Stimulated activated memory B cell treated with anti-CD40 and anti-IgM and Interleukin-4, amounts not matched to agents 10 μg/mL and 1 μg/mL and 100 μg/mL, for 72 hours (primary cell): ENCODE results near the gene PBX1.

Source experiments
- ATAC-seq: fragments of 150-1000 bp; cut with Tn5 transposase; 2 replicates; pipeline ENCODE4 v1.10.0; 2021
- H3K27ac Mint-ChIP-seq: one replicate; pipeline ENCODE4 v1.8.0; 2022; ENCODE audit warnings: mild to moderate bottlenecking, mixed read lengths
- H3K27me3 Mint-ChIP-seq: one replicate; pipeline ENCODE4 v1.8.0; 2022; ENCODE audit warnings: mixed read lengths
- H3K36me3 Mint-ChIP-seq: one replicate; pipeline ENCODE4 v1.8.0; 2022; ENCODE audit warnings: mixed read lengths
- H3K4me1 Mint-ChIP-seq: one replicate; pipeline ENCODE4 v1.8.0; 2022; ENCODE audit warnings: mixed read lengths
- H3K4me3 Mint-ChIP-seq: one replicate; pipeline ENCODE4 v1.8.0; 2022; ENCODE audit warnings: mild to moderate bottlenecking, moderate library complexity, mixed read lengths
- H3K9me3 Mint-ChIP-seq: one replicate; pipeline ENCODE4 v1.8.0; 2022; ENCODE audit warnings: mixed read lengths

PBX1 gene

DNA sequence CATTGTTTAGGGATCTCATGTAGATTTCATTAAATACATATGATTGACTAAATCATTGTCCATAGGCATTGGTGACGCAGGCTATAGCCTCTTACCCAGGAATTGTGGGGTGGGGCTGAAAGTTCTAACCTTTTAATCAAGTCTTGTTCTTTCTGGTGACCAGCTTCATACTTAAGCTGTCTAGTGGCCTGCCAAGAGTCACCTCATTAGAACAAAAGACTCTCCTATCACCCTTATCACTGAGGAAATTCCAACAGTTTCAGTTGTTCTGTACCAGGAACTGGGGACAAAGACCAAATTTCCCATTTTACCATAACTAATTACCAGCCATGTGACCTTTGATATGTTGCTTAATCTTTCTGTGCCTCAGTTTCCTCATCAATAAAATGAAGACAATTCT, 298.5 kb downstream of the PBX1 start:
- no peak overlapping the region for H3K27ac Mint-ChIP-seq
- H3K4me3 Mint-ChIP-seq, result no peak overlapping the region
- H3K4me1 Mint-ChIP-seq, result no peaks in the 10 kb centered on the region
- no peaks in the 10 kb centered on the region for H3K27me3 Mint-ChIP-seq
- H3K36me3 Mint-ChIP-seq, result no peaks in the 10 kb centered on the region
- H3K9me3 Mint-ChIP-seq, result peaks cover 10% of the 10 kb centered on the region
- ATAC-seq, result no peak

DNA sequence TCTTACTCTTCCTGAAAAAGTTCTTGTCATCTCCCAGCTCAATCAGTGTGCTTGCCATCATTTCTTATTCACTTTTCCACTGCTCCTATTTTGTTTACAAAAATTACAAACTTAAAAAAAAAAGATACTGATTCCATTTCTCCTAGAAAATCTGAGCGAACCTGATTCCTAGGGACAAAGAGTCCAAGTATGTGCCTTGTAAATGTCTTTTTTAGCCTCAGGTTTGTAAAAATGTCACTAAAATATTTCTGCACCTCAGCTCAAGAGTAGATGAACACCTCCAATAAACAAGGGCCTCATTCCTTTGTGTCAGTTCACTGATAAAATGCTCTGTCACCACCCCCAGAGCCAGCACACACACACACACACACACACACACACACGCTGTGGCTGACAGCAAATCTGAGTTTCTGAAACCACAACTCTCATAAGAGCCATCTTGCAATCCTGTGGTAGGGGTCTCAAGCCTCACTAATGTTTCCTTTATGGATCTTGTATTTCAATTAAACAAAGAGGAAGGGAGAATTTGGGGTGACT, 299.2 kb downstream of the PBX1 start:
- Mint-ChIP-seq H3K4me3 (no peak overlapping the region), H3K9me3 (peaks cover 10% of the 10 kb centered on the region), H3K27me3 (no peaks in the 10 kb centered on the region), H3K27ac (no peak overlapping the region), H3K4me1 (no peaks in the 10 kb centered on the region), H3K36me3 (no peaks in the 10 kb centered on the region)
- ATAC-seq, result no peak

DNA sequence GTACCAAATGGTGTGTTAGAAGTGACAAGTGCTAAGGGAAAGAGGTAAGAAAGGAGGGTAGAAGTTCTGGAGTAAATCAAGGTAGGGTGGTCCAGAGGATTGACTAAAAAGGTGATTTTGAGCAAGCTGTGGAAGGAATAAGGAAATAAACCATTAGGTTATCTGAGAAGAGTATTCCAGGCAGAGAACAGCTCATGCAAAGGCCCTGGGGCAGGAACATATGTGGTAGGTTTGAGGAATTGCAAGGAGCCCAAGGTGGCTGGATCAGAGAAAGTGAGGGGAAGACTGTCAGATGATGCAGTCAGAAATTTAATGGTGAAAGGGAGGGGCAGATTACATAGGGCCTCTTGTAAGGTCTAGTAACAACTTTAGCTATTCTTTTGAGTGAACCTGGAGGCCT, 302.6 kb downstream of the PBX1 start:
- H3K27ac Mint-ChIP-seq, result no peak overlapping the region
- H3K4me3 Mint-ChIP-seq, result no peak overlapping the region

DNA sequence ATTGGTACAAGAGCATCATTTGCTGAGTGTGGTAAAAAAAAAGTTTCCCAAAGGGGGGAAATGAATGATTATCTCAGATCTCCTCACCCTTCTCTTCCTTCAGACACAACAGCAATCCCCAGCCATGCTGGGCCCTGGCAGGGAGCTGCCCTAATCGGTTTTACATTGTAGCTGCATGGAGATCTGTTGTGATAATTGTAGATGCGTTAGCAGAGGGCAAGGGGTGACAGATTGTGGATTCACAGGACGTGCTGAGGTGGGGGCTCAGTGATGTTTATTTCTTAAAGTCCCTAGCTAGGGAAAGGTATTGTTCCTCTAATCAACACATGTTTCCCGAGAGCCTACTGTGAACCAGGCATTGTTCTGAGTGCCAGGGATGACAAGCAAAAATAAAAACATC, 304.1 kb downstream of the PBX1 start:
- H3K27me3 Mint-ChIP-seq, result no peaks in the 10 kb centered on the region
- no peak for ATAC-seq
- H3K36me3 Mint-ChIP-seq, result no peaks in the 10 kb centered on the region
- no peak overlapping the region for H3K27ac Mint-ChIP-seq
- no peak overlapping the region for H3K4me3 Mint-ChIP-seq
- H3K9me3 Mint-ChIP-seq, result peaks cover 10% of the 10 kb centered on the region
- no peaks in the 10 kb centered on the region for H3K4me1 Mint-ChIP-seq

More for the DNA sequence above, 302.6 kb downstream of the PBX1 start:
- H3K4me1 Mint-ChIP-seq, result no peaks in the 10 kb centered on the region
- peaks cover 10% of the 10 kb centered on the region for H3K9me3 Mint-ChIP-seq
- no peaks in the 10 kb centered on the region for H3K36me3 Mint-ChIP-seq
- ATAC-seq, result no peak
- H3K27me3 Mint-ChIP-seq, result no peaks in the 10 kb centered on the region

DNA sequence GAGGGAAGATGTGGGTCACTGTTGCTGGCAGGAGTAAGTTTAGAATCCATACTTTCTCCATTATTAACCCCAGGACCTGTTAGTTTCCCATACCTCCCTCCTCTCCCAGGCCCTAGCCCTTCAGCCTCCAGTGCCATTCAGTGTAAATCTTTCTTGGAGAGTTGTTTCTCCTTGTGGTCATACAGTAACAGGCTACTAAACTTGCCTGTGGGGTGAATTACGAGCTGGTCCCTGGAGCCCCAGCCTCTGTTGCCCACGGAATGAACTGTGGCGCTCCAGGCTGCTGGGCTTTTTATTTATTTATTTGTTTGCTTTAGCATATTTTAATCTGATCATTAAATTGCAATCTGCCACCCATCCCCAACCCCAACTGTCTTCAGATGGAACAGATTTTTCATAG, 305.2 kb downstream of the PBX1 start:
- Mint-ChIP-seq H3K4me1 (no peaks in the 10 kb centered on the region), H3K36me3 (no peaks in the 10 kb centered on the region), H3K27me3 (no peaks in the 10 kb centered on the region), H3K4me3 (no peak overlapping the region), H3K9me3 (peaks cover 10% of the 10 kb centered on the region), H3K27ac (no peak overlapping the region)
- no peak for ATAC-seq

DNA sequence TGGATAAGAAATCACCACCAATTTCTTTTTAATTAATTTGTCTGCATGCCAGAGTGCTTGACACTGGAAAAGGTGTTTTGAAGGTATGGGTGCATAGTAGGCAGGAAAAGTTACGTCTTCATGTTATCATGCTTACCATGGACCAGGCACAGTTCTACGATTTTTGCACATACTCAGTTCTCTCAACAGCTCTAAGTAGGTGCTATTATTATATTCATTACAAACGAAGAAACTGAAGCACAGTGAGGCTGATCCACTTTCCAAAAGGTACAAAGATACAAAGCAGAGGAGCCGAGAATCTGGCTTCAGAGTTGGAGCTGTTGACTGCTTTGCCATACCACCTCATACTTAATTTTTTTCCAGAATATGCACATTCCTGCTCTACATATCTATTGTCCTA, 306.4 kb downstream of the PBX1 start:
- H3K9me3 Mint-ChIP-seq, result peaks cover 10% of the 10 kb centered on the region

DNA sequence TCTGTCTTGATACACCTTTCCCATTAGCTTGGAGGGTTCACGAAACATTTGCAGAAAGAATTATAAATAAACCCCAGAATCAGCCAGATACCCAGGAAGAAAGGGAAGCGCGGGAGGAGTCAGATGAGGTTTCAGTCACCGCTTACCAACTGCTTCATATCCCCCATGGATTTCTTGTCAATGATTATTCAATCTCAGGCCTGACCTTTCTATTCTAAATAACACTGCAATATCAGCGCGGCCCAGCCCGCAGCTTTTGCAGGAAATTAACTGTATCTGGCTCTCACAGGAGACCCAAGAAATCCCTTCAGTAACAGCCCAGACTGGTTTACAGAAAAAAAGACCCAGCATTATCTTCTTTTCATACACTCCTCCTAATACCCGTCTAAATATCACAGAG, 308.6 kb downstream of the PBX1 start:
- Mint-ChIP-seq H3K9me3 (no peaks in the 10 kb centered on the region), H3K4me3 (no peak overlapping the region), H3K27ac (no peak overlapping the region), H3K4me1 (no peaks in the 10 kb centered on the region), H3K27me3 (no peaks in the 10 kb centered on the region), H3K36me3 (no peaks in the 10 kb centered on the region)
- ATAC-seq, result no peak

More for the DNA sequence above, 306.4 kb downstream of the PBX1 start:
- no peak for ATAC-seq
- Mint-ChIP-seq H3K27ac (no peak overlapping the region), H3K4me3 (no peak overlapping the region), H3K27me3 (no peaks in the 10 kb centered on the region), H3K4me1 (no peaks in the 10 kb centered on the region), H3K36me3 (no peaks in the 10 kb centered on the region)

DNA sequence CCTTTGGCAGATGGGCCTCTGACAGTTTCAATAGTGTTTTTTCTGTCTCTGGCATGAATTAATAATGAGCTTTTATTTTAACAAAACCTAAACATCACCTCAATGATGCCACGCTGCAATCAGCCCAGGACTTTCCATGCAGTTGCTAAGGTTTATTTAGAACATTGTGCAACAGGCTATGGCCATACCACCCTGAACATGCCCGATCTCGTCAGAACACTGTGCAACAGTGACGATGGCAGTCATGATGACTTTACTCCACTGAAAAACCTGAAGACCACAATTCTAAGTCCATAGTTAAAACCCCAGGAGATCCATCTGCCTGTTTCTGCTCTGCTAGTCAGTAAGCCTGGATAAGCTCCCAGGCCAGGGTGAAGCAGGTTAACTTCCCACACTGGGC, 310.0 kb downstream of the PBX1 start:
- Mint-ChIP-seq H3K27ac (no peak overlapping the region), H3K27me3 (no peaks in the 10 kb centered on the region), H3K4me1 (no peaks in the 10 kb centered on the region), H3K4me3 (no peak overlapping the region), H3K9me3 (no peaks in the 10 kb centered on the region), H3K36me3 (no peaks in the 10 kb centered on the region)
- ATAC-seq, result no peak

DNA sequence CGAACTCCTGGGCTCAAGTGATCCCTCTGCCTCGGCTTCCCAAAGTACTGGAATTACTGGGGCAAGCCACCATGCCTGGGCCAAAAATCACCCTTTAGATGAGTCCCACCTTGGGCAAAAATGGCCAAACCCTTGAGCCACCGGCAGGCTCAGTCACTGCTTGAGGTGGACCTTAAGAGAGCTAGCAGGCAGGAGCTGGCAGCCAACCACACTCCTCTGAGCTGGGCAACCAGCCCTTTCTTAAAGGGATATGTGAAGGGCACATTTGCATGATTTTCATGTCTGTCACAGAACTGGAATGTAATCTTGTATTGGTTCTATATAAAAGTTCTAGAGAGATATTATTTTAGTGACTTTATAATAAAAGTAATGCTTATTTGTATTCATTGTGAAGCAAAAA, 316.5 kb downstream of the PBX1 start:
- H3K27ac Mint-ChIP-seq, result no peak overlapping the region
- no peak overlapping the region for H3K4me3 Mint-ChIP-seq
- H3K4me1 Mint-ChIP-seq, result no peaks in the 10 kb centered on the region
- H3K36me3 Mint-ChIP-seq, result no peaks in the 10 kb centered on the region
- no peak for ATAC-seq
- no peaks in the 10 kb centered on the region for H3K27me3 Mint-ChIP-seq
- H3K9me3 Mint-ChIP-seq, result no peaks in the 10 kb centered on the region

DNA sequence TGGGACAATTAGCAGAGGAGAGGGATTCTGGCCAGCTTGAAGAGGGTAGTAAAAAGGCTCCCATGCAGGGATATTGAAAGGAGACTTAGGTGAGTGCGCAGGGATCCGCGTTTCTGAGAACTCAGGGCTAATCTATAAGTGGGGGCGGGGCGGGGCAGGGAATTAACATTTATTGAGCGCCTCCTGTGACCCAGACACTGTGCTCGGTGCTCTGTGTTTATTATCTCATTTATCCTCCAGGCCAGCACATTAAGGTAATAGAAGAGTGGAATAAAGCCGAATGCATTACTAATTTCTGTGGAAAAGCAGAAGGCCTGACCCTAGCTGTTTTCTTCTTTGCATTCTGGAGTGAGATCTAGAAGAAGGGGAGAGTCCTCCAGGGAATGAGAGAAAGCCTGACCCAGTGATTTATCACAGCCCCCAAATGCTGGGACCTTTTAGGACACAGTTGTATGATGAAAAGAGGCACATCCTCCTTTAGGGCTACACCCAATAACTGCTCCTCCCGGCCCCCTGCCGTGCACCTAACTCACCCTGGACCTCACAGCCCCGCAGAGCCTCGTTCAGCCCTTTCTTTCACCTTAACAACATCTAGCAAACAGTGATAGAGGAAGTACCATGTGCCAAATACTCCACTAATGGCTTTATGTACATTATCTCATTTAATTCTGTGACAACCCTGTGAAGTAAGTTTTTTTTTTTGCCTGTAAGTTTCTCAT, 317.6 kb downstream of the PBX1 start:
- Mint-ChIP-seq H3K36me3 (no peaks in the 10 kb centered on the region), H3K27ac (no peak overlapping the region), H3K4me1 (no peaks in the 10 kb centered on the region), H3K9me3 (peaks cover 6% of the 10 kb centered on the region), H3K4me3 (no peak overlapping the region), H3K27me3 (no peaks in the 10 kb centered on the region)
- no peak for ATAC-seq

DNA sequence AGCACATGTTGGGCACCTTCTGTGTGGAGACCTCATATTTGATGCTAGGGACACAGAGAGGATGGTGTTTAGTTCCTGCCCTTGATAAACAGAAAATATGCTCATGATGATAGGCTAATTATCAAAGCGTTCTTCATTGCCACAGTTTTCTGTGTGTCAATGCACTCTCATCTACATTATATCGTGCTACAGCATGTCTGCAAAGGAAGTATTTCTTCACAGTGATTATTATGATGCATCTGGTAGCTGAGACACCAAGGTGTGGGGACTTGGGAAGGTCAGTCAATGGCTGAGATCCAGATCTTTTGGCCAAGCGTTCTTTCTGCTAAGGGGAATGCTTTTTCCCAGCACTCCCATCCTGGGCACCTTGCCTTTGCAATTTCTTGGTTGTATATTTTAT, 321.2 kb downstream of the PBX1 start:
- Mint-ChIP-seq H3K4me1 (no peaks in the 10 kb centered on the region), H3K36me3 (no peaks in the 10 kb centered on the region), H3K27me3 (no peaks in the 10 kb centered on the region), H3K9me3 (peaks cover 6% of the 10 kb centered on the region), H3K4me3 (no peak overlapping the region), H3K27ac (no peak overlapping the region)
- ATAC-seq, result no peak

DNA sequence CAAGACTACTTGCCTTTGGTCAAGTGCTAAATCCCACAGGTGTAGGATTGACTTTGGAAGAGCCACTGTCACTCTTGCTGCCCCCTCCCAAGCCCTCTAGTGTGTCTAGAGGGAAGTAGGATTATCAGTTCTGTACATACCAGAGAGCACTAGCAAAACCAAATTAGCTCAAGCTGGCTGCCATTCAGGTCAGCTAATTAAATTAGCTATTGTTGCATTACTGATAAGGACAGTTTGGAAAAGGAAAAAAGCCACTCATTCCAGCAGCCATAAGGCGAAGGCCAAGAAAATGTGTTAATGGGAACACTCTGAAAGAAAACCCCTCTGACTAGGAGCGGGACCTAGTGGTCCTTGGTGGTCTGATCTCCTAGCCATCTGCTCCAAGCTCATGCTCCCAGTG, 321.7 kb downstream of the PBX1 start:
- Mint-ChIP-seq H3K4me1 (no peaks in the 10 kb centered on the region), H3K27ac (no peak overlapping the region), H3K9me3 (peaks cover 7% of the 10 kb centered on the region), H3K27me3 (no peaks in the 10 kb centered on the region), H3K36me3 (no peaks in the 10 kb centered on the region), H3K4me3 (no peak overlapping the region)
- ATAC-seq, result no peak

DNA sequence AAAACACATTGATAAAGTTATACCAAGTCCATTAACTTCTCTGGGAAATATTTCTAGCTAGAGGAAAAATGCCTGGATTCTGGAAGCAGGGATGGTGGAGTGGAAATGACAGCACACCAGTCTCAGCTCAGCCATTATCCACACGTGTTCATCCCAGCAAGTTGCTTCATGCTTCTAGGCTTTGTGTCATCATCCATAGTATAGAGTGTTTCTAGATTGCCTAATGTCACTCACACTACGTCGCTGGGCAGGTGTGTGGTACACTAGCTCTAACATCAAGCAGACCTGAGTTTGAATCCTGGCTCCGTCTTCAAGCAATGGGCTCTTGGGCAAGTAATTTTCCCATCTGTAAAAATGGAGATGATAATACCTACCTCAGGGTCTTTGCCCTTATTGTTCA, 326.3 kb downstream of the PBX1 start:
- no peak for ATAC-seq
- Mint-ChIP-seq H3K27me3 (no peaks in the 10 kb centered on the region), H3K9me3 (peaks cover 12% of the 10 kb centered on the region)

DNA sequence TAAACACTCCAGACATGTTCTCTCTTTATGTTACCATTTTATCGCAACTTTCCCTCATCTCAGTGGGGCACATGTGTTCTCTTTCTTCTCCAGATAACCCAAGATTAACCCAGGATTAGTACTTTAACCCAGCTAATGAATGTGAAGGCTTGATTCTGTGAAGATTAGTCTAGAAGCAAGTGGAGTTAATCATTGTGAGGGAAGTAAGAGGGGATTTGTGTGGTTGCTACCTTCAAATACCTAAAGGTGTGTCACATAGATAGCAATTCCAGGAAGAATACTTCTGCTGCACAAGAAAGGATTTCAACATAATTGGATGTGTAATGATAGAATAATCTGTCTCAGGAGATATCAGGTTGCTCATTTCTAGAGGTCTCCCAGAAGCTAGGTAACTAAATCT, 327.1 kb downstream of the PBX1 start:
- no peaks in the 10 kb centered on the region for H3K27me3 Mint-ChIP-seq
- no peaks in the 10 kb centered on the region for H3K36me3 Mint-ChIP-seq
- ATAC-seq, result no peak
- no peaks in the 10 kb centered on the region for H3K4me1 Mint-ChIP-seq
- H3K9me3 Mint-ChIP-seq, result peaks cover 10% of the 10 kb centered on the region
- H3K4me3 Mint-ChIP-seq, result no peak overlapping the region
- H3K27ac Mint-ChIP-seq, result no peak overlapping the region

More for the DNA sequence above, 326.3 kb downstream of the PBX1 start:
- Mint-ChIP-seq H3K36me3 (no peaks in the 10 kb centered on the region), H3K4me3 (no peak overlapping the region), H3K27ac (no peak overlapping the region), H3K4me1 (no peaks in the 10 kb centered on the region)

DNA sequence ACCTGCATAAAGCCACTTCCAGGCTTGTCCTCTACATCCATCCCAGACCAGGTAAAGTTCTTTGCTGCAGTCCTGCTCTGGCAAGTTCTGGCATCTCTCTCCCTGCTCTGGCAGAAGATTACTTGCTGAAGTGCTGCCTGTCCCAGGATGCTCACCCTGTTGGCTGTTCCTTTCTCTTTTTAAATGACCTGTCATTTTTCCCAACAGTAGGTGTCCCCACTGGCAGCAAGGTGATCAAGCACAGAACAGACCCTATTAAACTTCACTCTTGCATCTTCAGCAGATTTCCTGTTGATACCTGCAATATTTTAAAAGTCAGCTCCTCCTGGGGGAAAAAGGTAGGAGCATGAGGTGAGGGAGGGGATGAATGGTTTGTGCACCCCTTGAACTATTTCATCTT, 332.6 kb downstream of the PBX1 start:
- no peak for ATAC-seq

DNA sequence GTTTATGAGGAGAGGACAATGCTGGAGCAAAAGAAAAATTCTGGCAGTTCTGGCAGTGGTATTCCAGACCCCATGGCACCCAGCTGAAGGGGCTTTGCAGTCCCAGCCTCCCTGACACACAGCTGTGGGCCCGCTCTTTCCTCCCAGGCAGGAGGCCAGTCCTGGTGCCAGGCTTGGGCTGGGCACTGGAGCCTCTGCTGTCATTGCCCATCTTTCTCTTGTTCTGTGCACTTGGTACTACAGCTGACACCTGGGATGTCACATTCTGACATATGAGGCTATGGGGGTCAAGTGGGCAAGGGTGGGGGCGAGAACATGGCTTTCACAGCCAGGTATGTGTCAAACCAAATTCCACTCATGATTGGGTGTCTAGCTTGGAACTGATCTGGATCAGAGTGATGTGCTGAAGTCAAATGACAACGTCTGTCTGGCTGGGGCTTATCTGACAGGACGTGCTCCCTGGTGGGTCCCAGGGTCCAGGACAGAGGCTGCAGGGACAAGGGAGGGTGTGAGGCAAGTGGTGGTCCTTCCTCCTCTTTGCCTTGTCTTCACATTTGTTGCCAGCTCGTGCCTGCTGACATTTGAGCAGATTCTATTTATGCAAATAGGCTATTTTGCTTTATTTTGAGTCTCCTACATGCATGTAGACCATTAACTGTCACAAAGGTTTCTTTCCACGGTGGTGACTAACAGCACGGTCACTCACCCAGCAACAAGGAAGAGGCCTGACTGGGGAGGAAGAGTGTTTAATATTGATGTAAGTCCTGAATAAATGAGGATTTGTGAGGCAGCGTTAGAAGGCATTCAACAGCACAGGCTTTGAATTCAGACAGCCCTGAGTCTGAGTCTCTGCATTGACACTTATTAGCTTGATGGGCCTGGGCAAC, 336.3 kb downstream of the PBX1 start:
- H3K9me3 Mint-ChIP-seq, result peaks cover 10% of the 10 kb centered on the region
- H3K27ac Mint-ChIP-seq, result no peak overlapping the region
- no peaks in the 10 kb centered on the region for H3K36me3 Mint-ChIP-seq
- no peaks in the 10 kb centered on the region for H3K27me3 Mint-ChIP-seq
- ATAC-seq, result no peak
- no peaks in the 10 kb centered on the region for H3K4me1 Mint-ChIP-seq
- no peak overlapping the region for H3K4me3 Mint-ChIP-seq

More for the DNA sequence above, 332.6 kb downstream of the PBX1 start:
- no peaks in the 10 kb centered on the region for H3K36me3 Mint-ChIP-seq
- no peaks in the 10 kb centered on the region for H3K4me1 Mint-ChIP-seq
- no peak overlapping the region for H3K4me3 Mint-ChIP-seq
- peaks cover 4% of the 10 kb centered on the region for H3K9me3 Mint-ChIP-seq
- no peaks in the 10 kb centered on the region for H3K27me3 Mint-ChIP-seq
- H3K27ac Mint-ChIP-seq, result no peak overlapping the region
